Gastroesophageal sphincter (tissue), 3 donors: Measurements from ENCODE around the gene ADGRL2.

Experiments used
- CTCF ChIP-seq, 4 experiments: fragments of 200-600 bp in 2 of 4; fragments of 450-650 bp in 2 of 4; sonication (generic) in 1 of 4; IDR thresholded peaks; one replicate each; pipeline ENCODE4 v1.5.1; 2017 to 2019; ENCODE audit warnings: antibody characterized with exemption in 4 of 4, mild to moderate bottlenecking in 2 of 4, moderate library complexity in 2 of 4
- EP300 ChIP-seq: sonication (generic); formaldehyde crosslinking; IDR thresholded peaks from one replicate; pipeline ENCODE4 v1.6.1; 2017; ENCODE audit warnings: antibody characterized with exemption, mild to moderate bottlenecking
- POLR2A ChIP-seq, 2 donors: fragments of 450-650 bp; IDR thresholded peaks; one replicate each; pipeline ENCODE4 v1.6.1; 2017; ENCODE audit warnings: antibody characterized with exemption in 2 of 2, mild to moderate bottlenecking in 2 of 2, moderate library complexity in 1 of 2
- POLR2AphosphoS5 ChIP-seq: sonication (generic); formaldehyde crosslinking; IDR thresholded peaks from one replicate; pipeline ENCODE4 v1.6.1; 2017; ENCODE audit warnings: antibody characterized with exemption

DNA sequence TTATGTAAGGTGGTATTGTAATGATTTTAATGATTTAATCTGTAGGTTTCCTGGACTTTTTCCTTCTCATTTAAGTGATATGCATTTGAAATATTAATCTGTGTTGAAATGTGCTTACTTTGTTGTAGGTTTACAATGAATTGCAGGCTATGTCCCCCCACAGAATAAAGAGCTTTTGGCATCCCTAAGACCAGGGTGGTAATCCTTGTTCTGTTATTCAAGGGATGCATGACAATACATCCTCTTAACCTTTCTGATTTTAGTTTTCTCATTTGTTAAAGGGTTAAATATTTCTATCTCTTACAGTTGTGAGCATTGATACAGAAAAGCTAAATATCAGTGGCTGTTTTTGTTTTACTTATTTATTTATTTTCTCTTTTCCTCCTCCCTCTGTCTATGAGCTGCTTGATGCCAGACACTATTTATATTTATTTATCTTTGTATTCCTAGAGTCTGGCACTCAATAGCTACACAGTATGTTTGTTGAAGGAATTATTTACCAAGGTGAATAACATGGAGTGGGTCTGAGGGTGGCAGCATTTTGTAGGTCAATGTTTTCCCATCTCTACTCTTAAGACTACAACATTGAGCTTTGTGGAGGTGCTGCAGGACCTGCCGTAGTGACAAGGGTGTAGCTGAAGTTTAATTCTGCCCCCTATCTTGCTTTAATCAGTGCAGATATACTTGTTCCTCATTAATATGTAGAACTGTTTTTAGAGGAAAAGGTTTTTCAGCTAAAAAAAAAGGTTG lies 19.9 kb upstream of the ADGRL2 start:
- TF ChIP-seq CTCF (IDR thresholded peaks at IDR 0.05) (no peak), POLR2A (IDR thresholded peaks at IDR 0.05) (no peak), POLR2AphosphoS5 (no peak), EP300 (no peak)
